Mucosa of gallbladder (tissue), 1 donor: Measurements from ENCODE around the gene RMDN2. TPM values are rescaled to one million over a fixed set of nuclear protein-coding genes. Genes with fewer than 3 reads are reported as not detected.
"Not testable (repeated sequence)": the region's sequence is repeated elsewhere in the genome, so short reads cannot be mapped to it uniquely, and the experiment has no call there.

ENCODE experiments used
- DNase-seq: peaks from one replicate; pipeline ENCODE4 v3.0.0-alpha.2; 2020; ENCODE audit warnings: low spot score
- total RNA-seq: library from RNA; stranded (reverse); gene quantifications from one replicate; pipeline ENCODE4 v1.2.1, GENCODE V29; 2021
- donor health status: DM: no; HTN: no; CAD: no.

Gene RMDN2
- total RNA-seq, 1 donor from 2014 or later: 8.3 TPM

DNA sequence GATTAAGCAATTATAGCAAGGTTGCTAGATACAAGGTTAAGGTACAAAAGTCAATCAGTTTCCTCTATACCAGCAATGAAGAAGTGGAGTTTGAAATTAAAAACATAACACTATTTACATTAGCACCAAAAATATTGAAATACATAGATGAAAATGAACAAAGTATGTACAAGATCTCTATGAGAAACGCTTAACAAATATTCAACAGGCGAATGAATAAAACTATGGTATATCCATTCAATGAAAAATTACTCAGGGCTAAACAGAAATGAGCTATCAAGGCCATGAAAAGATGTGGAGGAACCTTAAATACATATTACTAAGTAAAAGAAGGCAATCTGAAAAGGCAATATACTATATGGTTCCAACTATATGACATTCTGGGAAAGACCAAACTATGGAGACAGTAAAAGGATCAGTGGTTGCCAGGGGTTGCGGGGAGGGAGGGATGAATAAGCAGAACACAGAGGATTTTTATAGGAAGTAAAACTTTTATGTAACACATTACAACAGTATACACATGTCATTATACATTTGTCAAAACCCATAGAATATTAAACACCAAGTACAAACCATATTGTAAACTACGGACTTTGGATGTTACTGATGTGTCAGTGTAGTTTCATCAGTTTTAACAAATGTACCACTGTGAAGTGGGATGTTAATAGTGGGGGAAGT is 62.1 kb downstream of the RMDN2 start:
- DNase-seq: no peak

DNA sequence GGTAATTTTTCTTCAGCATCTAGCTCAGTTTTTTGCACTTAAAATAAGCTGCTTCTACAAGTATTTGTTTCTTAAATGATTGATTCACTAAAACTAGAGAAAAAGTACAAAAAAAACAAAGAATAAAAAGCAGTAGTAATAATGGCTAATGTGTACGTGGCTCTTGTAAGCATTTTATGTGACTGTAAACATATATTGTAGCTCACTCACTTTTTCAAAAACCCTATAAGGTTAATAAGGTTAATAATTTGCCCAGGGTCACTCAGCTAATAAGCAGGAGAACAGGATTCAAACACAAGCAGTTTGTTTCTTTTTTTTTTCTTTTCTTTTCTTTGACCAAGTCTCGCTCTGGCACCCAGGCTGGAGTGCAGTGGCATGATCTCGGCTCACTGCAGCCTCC is 67.5 kb downstream of the RMDN2 start:
- no peak for DNase-seq

DNA sequence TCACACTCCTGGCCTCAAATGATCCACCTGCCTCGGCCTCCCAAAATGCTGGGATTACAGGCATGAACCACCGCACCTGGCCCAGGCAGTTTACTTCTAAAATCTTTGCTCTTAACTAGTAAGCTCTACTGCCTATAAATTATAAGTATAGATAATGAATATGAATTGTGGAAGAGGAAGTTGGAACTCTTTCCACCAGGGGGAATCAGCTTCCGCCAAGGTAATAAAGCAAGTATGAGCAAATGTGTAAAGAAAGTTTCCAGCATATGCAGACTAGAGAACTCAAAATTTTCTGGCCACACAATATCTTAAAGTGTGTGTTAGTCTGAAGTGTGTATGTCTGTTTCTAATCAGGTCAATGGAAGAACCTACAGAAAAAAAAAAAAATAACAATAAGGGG is 68.1 kb downstream of the RMDN2 start:
- DNase-seq: no peak

- DNase-seq: no peak
Measured at GRCh38 chr2:37997629-37998028, 72.5 kb downstream of the RMDN2 start.

GRCh38 chr2:38000485-38001222 is 75.6 kb downstream of the RMDN2 start:
- DNase-seq: no peak

- not testable (repeated sequence) for DNase-seq
Measured at GRCh38 chr2:38010187-38010586, 85.1 kb downstream of the RMDN2 start.

DNA sequence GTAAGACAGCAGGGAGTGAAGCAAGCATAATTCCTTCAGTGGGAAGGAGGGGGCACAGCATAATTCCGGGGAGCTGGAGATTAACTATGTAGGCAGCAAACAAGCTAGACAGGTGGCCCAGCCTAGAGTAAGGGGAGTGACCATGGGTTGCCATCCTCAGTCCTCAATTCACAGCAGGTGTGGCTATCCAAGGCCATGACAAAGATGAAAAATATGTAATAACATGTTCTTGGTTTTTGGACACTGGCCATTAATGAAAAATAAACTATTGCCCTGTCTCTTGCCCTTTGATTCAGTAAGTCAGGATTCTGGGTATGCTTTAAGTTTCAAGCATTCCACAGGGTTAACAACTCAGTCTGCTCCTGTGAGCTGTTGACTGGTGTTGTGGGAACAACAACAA is 85.9 kb downstream of the RMDN2 start:
- DNase-seq: no peak

- DNase-seq: no peak
Measured at GRCh38 chr2:38013158-38013752, 88.2 kb downstream of the RMDN2 start.

- DNase-seq: no peak
Measured at GRCh38 chr2:38016219-38016618, 91.1 kb downstream of the RMDN2 start.

DNA sequence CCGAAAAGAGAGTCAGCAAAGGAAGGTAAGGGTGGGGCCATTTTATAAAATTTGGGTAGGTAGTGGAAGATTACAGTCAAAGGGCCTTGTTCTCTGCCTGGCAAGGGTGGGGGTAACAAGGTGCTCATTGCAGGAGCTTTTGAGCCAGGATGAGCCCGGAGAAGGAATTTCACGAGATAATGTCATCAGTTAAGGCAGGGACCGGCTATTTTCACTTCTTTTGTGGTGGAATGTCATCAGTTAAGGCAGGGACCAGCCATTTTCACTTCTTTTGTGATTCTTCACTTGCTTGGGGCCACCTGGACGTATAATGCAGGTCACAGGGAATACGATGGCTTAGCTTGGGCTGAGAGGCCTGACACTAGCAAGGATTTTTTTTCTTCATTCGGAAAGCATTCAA is 92.7 kb downstream of the RMDN2 start:
- no peak for DNase-seq

DNA sequence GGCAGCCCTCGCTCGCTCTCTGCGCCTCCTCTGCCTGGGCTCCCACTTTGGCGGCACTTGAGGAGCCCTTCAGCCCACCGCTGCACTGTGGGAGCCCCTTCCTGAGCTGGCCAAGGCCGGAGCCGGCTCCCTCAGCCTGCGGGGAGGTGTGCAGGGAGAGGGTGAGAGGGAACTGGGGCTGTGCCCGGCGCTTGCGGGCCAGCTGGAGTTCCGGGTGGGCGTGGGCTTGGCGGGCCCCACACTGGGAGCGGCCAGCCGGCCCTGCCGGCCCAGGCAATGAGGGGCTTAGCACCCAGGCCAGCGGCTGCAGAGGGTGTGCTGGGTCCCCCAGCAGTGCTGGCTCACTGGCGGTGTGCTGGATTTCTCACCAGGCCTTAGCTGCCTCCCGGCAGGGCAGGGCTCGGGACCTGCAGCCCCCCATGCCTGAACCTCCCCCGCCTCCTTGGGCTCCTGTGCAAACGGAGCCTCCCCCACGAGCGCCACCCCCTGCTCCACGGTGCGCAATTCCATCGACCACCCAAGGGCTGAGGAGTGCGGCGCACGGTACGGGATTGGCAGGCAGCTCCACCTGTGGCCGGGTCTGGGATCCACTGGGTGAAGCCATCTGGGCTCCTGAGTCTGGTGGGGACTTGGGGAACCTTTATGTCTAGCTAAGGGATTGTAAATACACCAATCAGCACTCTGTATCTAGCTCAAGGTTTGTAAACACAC is 95.4 kb downstream of the RMDN2 start:
- DNase-seq: not testable (repeated sequence)

DNA sequence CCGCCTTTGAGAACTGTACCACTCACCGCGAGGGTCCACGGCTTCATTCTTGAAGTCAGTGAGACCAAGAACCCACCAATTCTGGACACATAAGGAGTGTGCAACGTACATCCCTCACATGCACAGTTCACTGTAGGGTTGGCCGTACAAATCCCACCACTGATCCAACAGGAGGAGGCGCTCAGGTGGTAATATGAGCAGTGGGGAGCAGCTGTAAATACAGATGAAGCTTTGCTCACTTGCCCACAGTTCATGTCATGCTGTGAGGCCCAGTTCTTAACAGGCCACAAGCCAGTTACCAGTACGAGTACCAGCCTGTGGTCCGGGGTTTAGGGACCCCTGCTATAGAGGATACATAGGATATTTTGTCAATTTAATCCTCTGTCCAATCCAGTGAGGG is 96.5 kb downstream of the RMDN2 start:
- DNase-seq: no peak

- DNase-seq: no peak
Measured at GRCh38 chr2:38026846-38027245, 101.8 kb downstream of the RMDN2 start.

DNA sequence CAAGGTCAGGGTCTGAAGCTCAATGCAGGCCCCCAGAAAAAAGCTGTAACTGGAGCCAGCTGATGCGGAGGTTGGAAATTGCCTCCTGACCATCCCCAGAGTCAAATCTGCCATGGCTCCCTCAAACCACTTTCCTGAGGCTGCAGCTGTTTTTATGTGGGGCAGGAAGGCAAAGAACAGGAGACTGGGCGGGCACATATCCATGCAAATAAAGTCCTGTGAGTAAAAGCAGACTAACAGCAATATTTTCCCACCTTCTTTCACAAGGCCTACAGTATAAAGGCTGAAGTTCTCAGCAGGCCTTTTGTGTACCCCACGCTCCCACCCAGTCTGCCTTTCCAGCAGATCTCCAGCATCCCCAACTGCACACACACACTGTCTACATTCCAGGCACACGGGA is 103.7 kb downstream of the RMDN2 start:
- DNase-seq: no peak

DNA sequence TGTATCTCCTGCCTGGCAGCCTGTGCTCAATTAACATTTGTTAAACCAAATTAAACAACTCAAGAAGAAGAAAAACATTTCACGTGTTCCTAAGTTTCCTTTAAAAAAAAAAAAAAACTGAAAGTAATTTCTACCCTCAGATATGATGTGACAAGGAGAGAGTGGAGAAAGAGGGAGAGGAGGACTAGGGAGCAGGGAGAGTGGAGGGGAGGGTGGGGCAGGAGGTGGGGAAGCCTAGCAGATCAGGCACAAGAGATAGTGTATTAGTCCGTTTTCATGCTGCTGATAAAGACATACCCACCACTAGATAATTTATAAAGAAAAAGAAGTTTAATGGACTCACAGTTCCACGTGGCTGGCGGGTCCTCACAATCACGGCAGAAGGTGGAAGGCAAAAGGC is 104.4 kb downstream of the RMDN2 start:
- DNase-seq: no peak

- no peak for DNase-seq
Measured at GRCh38 chr2:38030635-38031355, 105.7 kb downstream of the RMDN2 start.

DNA sequence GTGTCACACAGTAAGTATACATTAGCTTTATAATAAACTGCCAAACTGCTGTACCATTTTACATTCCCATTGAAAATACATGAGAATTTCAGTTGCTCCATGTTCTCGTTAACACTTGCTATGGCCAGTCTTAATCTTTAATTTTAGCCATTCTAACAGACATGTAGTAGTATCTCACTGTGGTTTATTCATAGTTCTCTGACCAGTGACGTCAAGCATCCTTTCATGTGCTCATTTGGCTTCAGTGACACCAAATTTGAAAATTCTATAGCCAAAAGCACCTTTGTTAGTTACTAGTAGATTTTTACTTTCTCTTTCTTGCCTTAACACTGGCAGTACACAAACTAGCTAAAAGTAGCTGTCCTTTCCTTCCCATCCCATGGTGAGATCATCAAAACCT is 107.9 kb downstream of the RMDN2 start:
- DNase-seq: no peak

DNA sequence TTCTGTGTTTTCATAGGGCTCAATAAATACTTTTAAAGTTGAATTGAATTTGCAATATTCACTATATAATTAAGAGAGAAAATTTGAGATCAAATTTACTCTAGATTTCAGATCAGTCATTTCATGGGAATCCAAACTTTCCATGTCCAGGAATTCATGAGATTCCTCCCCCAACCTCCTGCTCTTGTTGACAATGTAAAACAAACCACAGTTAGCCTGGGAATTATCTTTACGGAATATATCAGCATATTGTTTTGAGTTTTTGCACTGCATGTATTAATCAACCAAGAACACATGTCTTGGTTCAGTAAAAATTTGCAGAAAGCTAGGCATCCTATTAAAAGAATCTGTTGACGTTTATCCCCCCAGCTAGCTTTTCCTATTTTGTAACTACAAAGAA is 108.6 kb downstream of the RMDN2 start:
- no peak for DNase-seq

- DNase-seq: no peak
Measured at GRCh38 chr2:38035968-38036367, 110.9 kb downstream of the RMDN2 start.

DNA sequence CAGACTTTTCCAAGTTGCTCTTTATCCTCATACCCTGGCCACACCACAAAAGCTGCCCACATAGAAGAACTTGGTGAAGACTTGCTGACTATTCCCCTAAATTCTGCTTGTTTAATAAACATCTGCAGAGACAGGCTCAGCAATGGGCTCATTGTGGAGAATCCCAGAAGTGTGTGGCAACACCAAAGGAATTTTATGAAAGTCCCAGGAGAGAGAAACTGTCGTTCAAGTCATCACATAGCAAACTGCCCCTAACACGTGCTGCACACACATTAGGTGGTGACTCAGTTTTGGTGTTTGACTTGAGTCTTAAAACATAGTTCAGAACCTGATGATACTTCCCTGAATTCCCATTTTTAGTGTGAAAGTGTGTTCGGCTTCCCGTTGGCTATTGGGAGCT is 112.2 kb downstream of the RMDN2 start:
- no peak for DNase-seq

DNA sequence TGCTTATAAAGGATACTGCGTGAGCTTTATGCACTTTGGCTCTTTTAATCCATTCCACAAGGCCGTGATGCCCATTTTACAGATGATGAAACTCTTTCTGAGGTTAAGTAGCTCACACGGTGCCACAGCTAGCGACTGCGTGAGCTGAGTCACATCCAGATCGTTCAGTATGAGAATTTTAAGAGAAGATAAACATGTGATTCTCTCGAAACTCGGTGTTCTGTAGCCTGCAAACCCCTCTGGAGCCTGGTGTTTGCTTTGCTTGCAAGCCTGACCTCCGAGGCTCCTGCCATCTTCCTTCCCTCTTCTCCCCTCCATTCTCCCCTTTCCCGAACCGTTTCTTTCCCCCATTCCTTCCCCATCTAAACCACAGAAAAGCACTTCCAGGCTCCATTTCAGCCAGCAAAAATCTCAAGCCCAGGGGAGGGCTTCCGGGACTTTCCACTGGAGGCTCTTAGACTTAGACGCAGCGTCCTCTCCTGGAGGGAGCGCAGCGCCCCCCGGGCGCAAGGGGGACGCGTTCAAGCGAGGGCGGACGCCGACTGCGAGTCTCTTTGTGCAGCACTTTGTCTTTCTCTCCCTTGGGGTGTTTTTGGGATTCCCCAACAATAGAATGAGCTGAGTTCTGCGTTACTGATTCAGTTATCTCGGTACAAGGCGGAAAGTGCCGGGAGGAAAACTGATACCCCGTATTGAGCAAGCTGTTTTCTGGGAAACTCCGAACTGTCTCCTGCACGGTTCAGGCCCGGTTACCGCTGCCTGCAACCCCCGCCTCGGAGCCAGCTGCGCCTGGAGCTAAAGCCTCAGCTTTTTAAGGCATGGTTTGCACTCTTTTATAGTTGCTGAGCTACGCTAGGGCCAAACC is 112.9 kb downstream of the RMDN2 start:
- DNase-seq: no peak
